GM20000 (cell line): Measurements from ENCODE around the gene PWWP2B.

ENCODE experiments used
- DNase-seq: peaks from one replicate; pipeline ENCODE4 v3.0.0; 2012; ENCODE audit warnings: low spot score
- CTCF ChIP-seq: IDR thresholded peaks from 2 replicates; pipeline ENCODE4 v1.5.1; 2012; ENCODE audit warnings: mild to moderate bottlenecking, control low read depth; ENCODE audit errors: extremely low read depth, missing control alignments

PWWP2B gene

DNA sequence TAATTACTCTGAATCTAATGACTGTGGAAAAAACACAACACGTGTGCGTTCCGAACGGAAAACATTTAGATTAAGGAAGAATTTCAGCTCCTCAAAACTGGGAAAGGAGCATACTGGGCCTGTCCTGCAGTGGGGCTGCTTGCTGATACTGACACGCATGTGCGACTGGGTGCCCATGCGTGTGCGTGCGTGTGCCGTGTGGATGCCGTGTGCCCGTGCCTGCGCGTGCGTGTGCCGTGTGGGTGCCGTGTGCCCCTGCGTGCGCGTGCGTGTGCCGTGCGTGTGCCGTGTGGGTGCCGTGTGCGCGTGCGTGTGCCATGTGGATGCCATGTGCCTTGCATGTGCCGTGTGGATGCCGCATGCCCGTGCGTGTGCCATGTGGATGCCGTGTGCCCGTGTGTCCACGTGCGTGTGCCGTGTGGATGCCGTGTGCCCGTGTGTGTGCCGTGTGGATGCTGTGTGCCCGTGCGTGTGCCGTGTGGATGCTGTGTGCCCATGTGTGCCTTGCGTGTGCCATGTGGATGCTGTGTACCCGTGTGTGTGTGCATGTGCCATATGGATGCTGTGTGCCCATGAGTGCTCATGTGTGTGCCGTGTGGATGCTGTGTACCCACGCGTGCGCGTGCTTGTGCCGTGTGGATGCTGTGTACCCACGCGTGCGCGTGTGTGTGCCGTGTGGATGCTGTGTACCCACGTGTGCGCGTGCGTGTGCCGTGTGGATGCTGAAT lies 28.2 kb downstream of the PWWP2B start:
- TF ChIP-seq CTCF: no peak
- DNase-seq: no peak

GRCh38 chr10:132425757-132426155 lies 28.8 kb downstream of the PWWP2B start:
- DNase-seq: no peak
- TF ChIP-seq CTCF: no peak

- no peak for TF ChIP-seq CTCF
- DNase-seq: no peak
These were observed 30.2 kb downstream of the PWWP2B start for GRCh38 chr10:132427006-132427771.

DNA sequence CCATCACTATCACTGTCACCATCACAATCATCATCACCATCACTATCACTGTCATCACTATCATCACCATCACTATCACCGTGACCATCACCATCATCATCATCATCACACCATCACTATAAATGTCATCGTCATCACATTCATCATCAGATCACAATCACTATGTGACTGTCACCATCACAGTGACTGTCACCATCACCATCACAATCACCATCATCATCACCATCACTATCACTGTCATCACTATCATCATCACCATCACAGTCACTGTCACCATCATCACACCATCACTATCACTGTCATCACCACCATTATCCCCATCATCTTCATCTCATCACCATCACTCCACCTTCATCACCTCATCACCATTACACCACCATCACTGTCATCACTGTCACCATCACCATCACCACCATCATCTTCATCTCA lies 31.0 kb downstream of the PWWP2B start:
- no peak for DNase-seq
- TF ChIP-seq CTCF: no peak

- DNase-seq: no peak
- TF ChIP-seq CTCF: no peak
These were observed 31.5 kb downstream of the PWWP2B start for GRCh38 chr10:132428486-132428995.

- no peak for DNase-seq
- TF ChIP-seq CTCF: no peak
These were observed 32.6 kb downstream of the PWWP2B start for GRCh38 chr10:132429281-132430230.
